VCaP (cell line): Measurements from ENCODE around the gene INHA.

Source experiments
- H3K27ac ChIP-seq: fragments of 450-650 bp; 2 replicates; pipeline ENCODE4 v1.5.1; 2017
- TF ChIP-seq, protein P1 (sequence below): fragments of 450-650 bp; conservative IDR thresholded peaks from 2 replicates; pipeline ENCODE4 v1.5.1; 2017; ENCODE audit warnings: mild to moderate bottlenecking, moderate library complexity

The INHA gene

DNA sequence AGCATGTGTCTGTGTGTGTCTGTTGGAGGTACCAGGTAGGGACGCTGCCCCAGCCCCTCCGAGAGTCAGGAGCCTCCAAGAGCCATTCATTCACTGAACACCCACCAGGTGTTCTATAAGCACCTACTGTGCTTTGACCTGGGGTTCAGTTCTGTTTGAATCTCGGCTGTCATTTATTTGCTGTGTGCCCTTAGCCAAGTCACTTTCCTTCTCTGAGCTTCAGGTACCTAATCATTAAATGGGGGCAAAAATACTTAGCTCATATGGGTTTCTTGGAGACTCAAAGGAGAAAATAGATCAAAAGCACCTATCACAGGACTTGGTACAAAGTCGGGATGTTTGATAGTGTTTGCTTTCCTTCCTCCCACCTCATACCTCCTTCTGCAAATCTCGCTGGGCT is 44.6 kb upstream of the INHA start:
- TF ChIP-seq, protein P1, sequence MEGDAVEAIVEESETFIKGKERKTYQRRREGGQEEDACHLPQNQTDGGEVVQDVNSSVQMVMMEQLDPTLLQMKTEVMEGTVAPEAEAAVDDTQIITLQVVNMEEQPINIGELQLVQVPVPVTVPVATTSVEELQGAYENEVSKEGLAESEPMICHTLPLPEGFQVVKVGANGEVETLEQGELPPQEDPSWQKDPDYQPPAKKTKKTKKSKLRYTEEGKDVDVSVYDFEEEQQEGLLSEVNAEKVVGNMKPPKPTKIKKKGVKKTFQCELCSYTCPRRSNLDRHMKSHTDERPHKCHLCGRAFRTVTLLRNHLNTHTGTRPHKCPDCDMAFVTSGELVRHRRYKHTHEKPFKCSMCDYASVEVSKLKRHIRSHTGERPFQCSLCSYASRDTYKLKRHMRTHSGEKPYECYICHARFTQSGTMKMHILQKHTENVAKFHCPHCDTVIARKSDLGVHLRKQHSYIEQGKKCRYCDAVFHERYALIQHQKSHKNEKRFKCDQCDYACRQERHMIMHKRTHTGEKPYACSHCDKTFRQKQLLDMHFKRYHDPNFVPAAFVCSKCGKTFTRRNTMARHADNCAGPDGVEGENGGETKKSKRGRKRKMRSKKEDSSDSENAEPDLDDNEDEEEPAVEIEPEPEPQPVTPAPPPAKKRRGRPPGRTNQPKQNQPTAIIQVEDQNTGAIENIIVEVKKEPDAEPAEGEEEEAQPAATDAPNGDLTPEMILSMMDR: no peak
- no peak overlapping the region for H3K27ac ChIP-seq

DNA sequence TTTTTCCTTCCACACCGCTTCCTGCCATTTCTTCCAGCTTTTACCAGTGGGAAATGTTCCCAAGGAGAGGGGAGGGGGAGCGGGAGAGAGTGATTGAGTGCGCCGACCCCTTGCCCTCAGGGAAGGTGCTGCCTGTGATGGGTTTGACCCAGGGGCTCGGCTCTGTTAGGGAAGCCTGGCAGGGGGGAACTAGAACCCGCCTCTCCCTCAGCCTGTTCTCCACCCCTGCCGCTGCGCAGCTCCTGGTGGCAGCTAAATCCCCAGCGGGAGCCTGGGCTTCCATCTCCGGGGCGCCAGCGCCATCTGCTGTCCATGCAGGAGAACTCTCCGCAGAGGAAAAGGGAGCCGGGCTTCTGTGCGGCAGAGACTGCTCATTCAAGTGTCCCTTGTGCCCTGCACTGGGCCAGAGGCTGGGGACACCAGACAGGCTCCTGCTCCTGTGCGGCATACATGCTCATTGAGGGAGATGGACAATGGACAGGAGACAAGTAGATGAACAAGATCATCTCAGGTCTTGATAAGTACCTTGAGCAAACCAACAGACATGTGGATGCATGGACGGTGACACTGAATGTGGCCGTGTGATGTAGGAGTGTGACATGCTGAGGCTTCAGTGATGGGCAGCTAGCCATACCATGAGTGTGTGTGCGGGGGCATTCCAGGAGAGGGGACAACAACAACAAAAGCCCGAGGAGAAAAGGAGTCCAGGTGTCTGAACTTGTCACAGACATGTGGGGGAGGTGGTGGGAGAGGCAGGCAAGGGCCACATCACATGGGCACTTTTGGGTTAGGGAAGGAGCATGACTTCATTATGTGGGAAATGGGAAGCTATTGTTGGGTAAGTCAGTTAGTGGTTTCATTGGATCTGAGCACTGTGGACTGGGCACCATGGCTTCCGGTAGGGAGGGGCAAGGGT is 41.8 kb upstream of the INHA start:
- TF ChIP-seq, protein P1: peak; percentile 94
- no peak overlapping the region for H3K27ac ChIP-seq

DNA sequence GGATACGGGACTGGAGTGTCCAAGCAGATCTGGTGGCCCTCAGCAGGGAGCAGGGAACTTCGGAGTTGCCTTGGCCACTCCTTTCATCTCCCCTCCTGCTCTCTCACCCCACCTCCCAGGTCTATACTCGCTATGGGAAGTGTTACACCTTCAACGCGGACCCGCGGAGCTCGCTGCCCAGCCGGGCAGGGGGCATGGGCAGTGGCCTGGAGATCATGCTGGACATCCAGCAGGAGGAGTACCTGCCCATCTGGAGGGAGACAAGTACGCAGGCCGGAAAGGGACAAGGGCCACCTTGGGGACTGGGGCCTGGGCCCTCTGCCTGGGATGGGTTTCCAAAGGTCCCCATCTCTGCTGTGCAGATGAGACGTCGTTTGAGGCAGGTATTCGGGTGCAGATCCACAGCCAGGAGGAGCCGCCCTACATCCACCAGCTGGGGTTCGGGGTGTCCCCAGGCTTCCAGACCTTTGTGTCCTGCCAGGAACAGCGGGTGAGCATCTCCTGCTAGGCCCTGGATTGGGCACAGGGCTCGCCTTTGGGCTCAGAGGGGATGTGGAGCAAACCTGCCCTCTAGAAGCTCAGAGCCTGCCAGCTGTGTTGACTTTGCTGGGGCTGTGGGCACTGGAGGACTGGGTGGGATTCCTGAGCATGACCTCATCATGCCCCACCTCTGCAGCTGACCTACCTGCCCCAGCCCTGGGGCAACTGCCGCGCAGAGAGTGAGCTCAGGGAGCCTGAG is 40.3 kb upstream of the INHA start:
- TF ChIP-seq, protein P1: no peak

DNA sequence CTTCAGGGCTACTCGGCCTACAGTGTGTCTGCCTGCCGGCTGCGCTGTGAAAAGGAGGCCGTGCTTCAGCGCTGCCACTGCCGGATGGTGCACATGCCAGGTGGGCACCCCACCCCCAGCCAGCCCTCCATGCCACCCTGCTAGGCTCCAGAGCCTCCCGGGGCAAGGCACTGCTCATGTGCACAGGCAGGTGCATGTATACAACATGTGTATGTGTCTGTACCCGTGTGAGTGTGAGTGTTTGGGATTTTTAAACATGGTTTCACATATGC is 39.8 kb upstream of the INHA start:
- no peak overlapping the region for H3K27ac ChIP-seq
- TF ChIP-seq, protein P1: no peak

More for the DNA sequence above, 40.3 kb upstream of the INHA start:
- H3K27ac ChIP-seq: no peak overlapping the region

DNA sequence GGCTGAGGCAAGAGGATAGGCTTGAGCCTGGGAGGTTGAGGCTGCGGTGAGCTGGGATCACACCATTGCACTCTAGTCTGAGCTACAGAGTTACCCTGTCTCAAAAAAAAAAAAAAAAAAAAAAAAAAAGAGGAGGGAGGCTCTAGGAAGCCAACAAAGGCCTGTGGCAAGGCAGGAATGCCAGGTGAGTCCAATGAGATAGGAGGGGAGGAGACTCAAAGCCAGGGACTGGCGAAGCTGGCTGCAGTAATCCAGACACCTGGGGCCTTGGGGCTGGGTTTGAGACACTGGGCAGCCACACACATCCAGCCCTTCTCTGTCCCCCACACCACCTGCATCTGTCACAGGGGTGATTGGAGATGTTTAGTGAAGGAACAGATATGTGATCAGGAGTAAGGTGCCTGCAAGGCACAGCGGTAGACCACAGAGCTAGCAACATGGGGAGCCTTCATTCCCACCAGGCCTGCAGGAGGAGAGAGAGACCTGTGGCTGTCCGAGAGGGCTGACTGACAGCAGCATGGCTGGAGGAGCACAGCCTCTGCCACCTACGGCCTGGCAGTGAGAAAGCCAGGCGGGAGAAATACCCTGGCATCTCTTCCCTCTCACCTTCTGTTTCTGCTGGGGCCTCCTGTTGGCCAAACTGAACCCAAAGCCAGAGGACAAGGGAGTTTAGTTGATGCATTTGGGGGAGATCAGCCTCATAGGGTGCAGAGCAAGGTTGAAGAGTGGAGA is 38.0 kb upstream of the INHA start:
- TF ChIP-seq, protein P1: no peak
- no peak overlapping the region for H3K27ac ChIP-seq

DNA sequence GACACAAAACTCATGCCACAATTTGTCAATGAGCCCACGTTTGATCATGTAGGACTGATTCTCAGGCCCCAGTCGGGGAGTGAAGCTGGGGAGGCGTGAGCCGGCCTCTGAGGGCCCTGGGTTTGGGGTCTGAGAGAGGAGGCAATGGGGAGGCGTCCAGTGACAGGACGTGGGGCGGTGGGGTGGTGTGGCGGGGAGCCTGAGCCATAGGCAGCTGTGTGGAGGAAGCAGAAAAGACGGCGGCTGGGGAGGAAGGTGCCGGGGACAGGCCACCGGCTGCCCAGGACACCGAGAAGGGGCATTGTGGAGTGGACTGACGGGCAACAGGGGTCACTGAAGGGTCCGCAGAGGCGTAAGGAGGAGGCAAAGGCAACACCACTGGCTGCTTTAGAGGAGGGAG is 35.7 kb upstream of the INHA start:
- TF ChIP-seq, protein P1: no peak
- no peak overlapping the region for H3K27ac ChIP-seq

DNA sequence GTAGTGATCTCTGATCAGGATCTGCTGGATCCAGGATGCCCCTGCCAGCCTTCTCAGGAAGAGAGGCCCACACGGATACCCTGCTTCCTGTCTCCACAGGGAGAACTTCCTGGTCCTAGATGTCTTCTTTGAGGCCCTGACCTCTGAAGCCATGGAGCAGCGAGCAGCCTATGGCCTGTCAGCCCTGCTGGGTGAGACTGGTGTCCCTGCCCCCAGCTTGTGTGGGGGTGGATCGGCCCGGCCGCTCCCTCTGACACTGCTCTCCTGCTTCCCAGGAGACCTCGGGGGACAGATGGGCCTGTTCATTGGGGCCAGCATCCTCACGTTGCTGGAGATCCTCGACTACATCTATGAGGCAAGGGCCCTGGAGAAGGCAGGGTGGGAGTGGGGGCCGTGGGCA is 35.1 kb upstream of the INHA start:
- TF ChIP-seq, protein P1: no peak
- no peak overlapping the region for H3K27ac ChIP-seq
